Fibroblast of the aortic adventitia (primary cell): ENCODE data around the gene CARNS1. TPM values are rescaled to one million over a fixed set of nuclear protein-coding genes. Genes with fewer than 3 reads are reported as not detected.
A peak's percentile ranks its signal among the peaks of the same experiment; 100 is the strongest.
"Not testable (repeated sequence)": the region's sequence is repeated elsewhere in the genome, so short reads cannot be mapped to it uniquely, and the experiment has no call there.

ENCODE experiments used
- DNase-seq: peaks from one replicate; pipeline ENCODE4 v3.0.0-alpha.2; 2010; ENCODE audit warnings: low read depth
- H3K4me3 ChIP-seq: 2 replicates; pipeline ENCODE4 v1.5.1; 2011; ENCODE audit warnings: low read depth, mild to moderate bottlenecking, control low read depth, low read length, moderate library complexity
- total RNA-seq: library from RNA; depleted of rRNA; stranded (reverse); fragments of >200 nt; gene quantifications from 2 replicates; pipeline ENCODE4 v1.2.3, GENCODE V29; 2012; ENCODE audit warnings: low replicate concordance
- TF ChIP-seq, protein P1 (sequence below): IDR thresholded peaks from 2 replicates; pipeline ENCODE4 v1.5.1; 2011; ENCODE audit warnings: mild to moderate bottlenecking, low read length, control low read depth, inconsistent platforms; ENCODE audit not compliant: insufficient read depth

Gene CARNS1
- total RNA-seq, 1 donor: 0.09 TPM

DNA sequence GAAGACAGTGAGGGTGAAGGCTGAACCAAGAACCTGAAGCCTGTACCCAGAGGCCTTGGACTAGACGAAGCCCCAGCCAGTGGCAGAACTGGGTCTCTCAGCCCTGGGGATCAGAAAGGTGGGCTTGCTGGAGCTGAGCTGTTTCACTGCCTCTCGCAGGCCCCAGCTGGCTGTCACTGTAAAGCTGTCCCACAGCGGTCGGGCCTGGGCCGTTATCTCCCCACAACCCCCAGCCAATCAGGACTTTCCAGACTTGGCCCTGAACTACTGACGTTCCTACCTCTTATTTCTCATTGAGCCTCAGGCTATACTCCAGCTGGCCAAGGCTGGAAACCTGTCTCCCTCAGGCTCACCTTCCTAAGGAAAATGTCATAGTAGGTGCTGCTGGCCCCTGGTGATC is 17.9 kb upstream of the CARNS1 start:
- no peak overlapping the region for H3K4me3 ChIP-seq
- TF ChIP-seq, protein P1, sequence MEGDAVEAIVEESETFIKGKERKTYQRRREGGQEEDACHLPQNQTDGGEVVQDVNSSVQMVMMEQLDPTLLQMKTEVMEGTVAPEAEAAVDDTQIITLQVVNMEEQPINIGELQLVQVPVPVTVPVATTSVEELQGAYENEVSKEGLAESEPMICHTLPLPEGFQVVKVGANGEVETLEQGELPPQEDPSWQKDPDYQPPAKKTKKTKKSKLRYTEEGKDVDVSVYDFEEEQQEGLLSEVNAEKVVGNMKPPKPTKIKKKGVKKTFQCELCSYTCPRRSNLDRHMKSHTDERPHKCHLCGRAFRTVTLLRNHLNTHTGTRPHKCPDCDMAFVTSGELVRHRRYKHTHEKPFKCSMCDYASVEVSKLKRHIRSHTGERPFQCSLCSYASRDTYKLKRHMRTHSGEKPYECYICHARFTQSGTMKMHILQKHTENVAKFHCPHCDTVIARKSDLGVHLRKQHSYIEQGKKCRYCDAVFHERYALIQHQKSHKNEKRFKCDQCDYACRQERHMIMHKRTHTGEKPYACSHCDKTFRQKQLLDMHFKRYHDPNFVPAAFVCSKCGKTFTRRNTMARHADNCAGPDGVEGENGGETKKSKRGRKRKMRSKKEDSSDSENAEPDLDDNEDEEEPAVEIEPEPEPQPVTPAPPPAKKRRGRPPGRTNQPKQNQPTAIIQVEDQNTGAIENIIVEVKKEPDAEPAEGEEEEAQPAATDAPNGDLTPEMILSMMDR: no peak
- DNase-seq: no peak

DNA sequence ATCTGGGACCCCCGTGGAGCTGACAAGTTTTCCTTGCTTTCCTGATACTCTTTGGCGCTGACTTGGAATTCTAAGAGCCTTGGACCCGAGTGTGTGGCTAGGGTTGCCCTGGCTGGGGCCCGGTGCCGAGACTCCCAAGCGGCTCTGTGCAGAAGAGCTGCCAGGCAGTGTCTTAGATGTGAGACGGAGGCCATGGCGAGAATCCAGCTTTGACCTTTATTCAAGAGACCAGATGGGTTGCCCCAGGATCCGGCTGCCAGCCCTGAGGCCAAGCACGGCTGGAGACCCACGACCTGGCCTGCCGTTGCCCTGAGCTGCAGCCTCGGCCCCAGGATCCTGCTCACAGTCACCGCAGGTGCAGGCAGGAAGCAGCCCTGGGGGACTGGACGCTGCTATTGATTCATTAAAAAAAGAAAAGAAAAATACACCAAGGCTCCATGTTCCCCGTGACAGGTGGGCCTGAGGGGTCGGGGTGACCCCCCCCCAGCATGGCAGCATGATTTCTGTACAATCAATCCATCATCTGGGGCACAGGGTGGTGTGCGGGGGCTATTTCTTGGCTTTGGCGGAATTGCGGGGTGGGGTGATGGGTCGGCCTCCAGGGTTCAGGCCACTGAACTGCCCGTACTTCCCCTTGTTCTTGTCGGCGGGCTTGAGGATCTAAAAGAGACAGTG is 17.4 kb upstream of the CARNS1 start:
- DNase-seq: no peak
- H3K4me3 ChIP-seq: no peak overlapping the region
- TF ChIP-seq, protein P1: no peak

DNA sequence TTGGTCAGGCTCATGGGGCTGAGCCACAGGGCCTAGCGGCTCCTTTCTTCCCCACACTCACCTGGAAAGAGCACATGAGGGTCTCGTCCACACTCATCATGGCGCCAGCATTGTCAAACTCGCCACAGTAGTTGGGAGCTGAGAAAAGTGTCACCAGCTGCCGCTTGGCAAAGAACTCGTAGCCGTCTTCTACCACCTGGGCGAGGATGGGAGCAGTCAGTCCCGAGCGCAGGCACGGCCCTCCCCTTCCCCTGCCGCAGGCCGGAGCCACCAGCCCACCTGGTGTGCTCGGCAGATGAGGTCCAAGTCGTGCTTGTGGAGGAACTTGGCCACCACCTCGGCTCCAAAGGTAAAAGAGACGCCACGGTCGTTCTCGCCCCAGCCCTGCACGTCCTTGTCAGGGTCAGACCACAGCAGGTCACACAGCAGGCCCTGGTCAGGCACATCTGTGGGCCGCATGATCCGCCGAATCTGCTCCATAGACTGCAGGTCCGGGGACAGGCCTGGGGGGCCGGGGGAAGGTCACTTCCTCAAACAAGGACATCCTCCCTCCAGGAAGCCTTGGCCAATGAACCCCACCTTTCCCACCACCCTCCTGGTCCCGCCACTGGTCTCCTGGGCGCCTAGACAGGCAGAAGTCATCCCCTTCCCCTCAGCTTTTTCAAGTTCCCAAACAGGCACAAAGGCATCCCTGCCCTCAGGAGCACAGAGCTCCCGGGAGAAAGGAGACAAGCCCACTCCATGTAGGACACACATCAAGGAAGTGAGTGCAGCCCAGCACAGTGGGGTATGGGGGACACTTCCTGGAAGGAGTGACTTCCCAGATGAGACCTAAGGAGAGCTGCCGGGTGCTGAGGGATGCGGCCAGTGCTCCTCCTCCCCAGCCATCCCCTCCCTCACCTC is 16.6 kb upstream of the CARNS1 start:
- H3K4me3 ChIP-seq: peak overlapping the region; percentile 14
- TF ChIP-seq, protein P1: no peak

DNA sequence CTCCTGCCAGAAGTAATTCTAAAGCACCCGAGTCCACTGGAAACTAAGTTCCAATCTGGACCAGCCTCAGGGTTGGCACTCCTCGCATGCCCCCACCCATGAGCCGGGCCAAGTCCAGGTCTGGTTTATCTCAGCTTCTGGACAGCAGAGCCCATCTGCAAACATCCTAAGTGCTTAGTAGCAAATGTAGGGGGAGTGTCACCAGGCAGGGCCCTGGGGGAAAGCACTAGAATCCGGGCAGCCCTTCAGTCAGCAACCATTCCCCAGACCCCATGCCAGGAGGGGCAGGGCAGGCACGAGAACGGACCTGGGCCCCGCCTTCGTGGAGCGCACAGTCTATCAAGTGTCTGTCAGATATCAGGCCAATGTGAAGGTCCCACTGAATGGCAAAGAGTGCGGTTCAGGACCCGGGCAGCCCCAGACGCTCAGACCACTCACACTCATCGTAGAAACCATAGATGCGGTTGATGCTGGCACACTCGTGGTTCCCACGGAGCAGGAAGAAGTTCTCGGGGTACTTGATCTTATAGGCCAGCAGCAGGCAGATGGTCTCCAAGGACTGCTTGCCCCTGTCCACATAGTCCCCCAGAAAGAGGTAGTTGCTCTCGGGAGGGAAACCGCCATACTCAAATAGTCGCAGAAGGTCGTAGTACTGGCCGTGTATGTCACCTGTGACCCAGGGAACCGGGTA is 15.1 kb upstream of the CARNS1 start:
- peak; percentile 45 for DNase-seq
- TF ChIP-seq, protein P1: no peak
- H3K4me3 ChIP-seq: peak overlapping the region; percentile 87

More for the DNA sequence above, 16.6 kb upstream of the CARNS1 start:
- DNase-seq: no peak

DNA sequence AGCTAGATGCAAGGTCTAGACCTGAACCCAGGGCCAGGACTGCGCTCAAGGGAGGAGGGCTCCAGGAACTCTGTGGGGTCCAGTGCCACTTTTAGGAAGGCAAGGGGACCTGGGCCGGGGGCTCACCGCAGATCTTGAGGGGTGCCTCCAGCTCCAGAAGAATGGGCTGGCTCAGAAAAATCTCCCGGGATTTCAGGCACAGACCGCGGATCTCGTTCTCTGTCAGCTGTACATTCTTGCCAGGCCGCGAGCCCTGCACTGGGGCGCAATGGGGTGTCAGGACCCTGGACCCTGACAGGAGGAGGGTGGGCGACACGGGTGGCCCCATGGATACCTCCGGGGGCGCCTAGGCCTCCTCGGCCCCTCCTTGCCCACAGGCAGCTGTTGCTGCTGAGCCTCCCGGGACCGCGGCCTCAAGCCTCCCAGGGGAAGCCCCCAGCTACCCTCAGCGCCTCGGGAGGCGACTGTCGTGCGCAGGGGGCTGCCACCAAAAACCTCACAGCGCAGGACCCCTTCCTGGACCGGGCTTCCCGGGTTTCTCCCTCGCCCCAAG is 14.5 kb upstream of the CARNS1 start:
- H3K4me3 ChIP-seq: peak overlapping the region; percentile 87
- TF ChIP-seq, protein P1: no peak
- peak; percentile 13 for DNase-seq

DNA sequence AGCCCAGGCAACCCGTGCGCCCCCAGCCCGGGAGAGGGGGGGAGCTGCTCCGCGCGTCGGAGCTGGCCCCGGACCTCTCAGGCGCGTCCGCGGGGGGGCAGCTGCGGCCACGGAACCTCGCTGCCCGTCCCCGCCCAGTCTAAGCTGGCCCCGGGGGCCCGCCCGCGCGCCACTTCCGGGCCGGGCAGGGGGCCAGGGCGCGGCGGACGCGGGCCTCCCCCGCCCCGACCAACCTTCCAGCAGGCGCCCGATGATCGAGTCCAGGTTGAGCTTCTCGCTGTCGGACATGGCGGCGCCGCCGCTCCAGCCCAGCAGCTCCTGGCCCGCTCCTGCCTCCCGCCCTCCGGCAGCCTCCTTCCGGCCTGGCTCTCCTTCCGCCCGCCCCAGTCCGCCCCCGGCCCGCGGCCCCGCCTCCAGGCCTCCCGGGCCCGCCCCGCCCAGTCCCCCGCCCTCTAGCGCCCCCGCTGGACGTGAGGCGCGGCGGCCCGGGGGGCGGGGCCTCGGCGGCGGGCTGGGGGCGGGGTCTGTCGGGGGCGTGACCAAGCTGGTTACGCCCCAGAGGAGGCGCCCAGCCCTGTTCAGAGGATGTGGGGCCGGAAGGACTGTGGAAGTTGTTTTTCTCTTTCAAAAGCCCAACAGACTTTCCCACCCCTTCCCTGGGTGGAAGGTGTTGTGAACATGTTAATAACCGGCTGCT is 13.8 kb upstream of the CARNS1 start, which contains the start of gene PPP1CA:
PPP1CA (minus strand) TSS at position 364 of the 697 bp plus-strand sequence; CDS start at position 288, 76 bp downstream.
- peak; percentile 82 for DNase-seq
- H3K4me3 ChIP-seq: peak within 1 kb of the TSS; percentile 87
- TF ChIP-seq, protein P1: peak; percentile 22

DNA sequence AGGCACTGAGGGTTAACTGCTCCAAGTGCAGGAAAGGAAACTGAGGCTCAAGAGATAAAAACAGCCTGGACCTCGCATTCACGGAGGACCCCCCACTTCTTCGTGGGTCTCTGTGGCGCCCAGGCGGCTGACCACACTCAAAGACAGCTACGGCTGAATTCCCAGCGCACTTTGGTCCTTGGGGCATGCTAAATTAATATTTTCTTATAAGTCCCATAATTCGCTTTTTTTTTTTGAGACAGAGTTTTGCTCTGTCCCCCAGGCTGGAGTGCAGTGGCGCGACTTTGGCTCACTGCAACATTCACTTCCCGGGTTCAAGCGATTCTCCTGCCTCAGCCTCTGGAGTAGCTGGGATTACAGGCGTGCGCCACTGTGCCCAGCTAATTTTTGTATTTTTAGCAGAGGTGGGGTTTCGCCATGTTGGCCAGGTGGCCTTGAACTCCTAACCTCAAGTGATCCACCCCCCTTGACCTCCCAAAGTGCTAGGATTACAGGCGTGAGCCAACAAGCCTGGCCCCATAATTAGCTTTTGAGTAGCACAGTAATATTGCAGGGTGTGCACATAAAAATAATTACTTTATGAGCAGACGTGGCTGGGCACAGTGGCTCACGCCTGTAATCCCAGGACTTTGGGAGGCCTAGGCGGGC is 13.2 kb upstream of the CARNS1 start:
- not testable (repeated sequence) for DNase-seq
- H3K4me3 ChIP-seq: peak overlapping the region; percentile 56

DNA sequence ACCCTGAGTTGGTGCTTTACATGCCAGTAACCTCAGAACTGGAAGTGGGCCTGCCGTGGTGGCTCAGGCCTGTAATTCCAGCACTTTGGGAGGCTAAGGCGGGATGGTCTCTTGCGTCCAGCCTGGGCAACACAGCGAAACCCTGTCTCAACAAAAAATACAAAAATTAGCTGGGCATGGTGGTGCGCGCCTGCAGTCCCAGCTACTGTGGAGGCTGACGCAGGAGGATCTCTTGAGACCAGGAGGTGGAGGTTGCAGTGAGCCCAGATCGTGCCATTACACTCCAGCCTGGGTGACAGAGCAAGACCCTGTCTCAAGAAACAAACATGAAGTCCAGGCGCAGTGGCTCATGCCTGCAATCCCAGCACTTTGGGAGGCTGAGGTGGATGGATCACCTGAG is 12.4 kb upstream of the CARNS1 start:
- not testable (repeated sequence) for DNase-seq, H3K4me3 ChIP-seq
